ENCODE data around the gene TAF11L14. TPM values are rescaled to one million over a fixed set of nuclear protein-coding genes. Genes with fewer than 3 reads are reported as not detected.

Gene TAF11L14
- total and polyA plus RNA-seq, 2 donors (not counting 1 experiment from before 2014, with no cell fraction given) = not detected

DNA sequence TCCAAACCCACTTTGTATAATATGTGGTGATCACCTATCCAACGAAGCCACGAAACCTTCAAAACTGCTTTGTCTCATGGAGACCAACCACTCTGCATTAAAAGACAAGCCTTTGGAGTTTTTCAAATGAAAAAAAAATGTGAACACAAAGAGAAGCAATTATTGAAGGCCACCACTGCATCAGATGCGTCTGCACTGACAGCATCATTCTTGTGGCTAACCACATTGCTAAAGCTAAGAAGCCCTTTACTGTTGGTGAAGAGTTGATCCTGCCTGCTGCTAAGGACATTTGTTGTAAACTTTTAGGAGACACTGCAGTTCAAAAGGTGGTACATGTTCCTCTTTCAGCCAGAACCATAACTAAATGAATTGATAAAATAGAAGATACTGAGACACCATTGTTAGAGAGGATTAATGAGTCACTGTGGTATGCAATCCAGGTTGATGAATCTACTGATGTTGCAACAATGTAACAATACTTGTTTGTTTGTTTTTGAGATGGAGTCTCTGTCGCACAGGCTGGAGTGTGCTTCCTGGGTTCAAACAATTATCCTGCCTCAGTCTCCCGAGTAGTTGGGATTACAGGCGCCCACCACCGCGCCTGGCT lies 45.4 kb downstream of the TAF11L14 start:
- ChIA-PET CTCF (no interaction called here), POLR2A (no interaction called here)
- no peaks in the 10 kb centered on the region for H3K4me1 ChIP-seq (ENCODE audit: control insufficient read depth in 2 of 2, insufficient read depth in 2 of 2, low read length in 2 of 2)
- H3K9me3 ChIP-seq (ENCODE audit: control extremely low read depth in 1 of 3, control insufficient read depth in 2 of 3, insufficient read depth in 1 of 3, low read length in 2 of 3) = no peaks in the 10 kb centered on the region
- Mint-ChIP-seq H3K27me3 (peaks cover 4% of the 10 kb centered on the region), H3K4me1 (no peaks in the 10 kb centered on the region), H3K27ac (no peak overlapping the region), H3K9me3 (ENCODE audit: insufficient read depth) (no peaks in the 10 kb centered on the region), H3K4me3 (no peak overlapping the region)
- no peaks in the 10 kb centered on the region for H4K20me1 ChIP-seq (ENCODE audit: control insufficient read depth, insufficient read depth, low read length, poor library complexity, severe bottlenecking)
- TF ChIP-seq, protein P1, sequence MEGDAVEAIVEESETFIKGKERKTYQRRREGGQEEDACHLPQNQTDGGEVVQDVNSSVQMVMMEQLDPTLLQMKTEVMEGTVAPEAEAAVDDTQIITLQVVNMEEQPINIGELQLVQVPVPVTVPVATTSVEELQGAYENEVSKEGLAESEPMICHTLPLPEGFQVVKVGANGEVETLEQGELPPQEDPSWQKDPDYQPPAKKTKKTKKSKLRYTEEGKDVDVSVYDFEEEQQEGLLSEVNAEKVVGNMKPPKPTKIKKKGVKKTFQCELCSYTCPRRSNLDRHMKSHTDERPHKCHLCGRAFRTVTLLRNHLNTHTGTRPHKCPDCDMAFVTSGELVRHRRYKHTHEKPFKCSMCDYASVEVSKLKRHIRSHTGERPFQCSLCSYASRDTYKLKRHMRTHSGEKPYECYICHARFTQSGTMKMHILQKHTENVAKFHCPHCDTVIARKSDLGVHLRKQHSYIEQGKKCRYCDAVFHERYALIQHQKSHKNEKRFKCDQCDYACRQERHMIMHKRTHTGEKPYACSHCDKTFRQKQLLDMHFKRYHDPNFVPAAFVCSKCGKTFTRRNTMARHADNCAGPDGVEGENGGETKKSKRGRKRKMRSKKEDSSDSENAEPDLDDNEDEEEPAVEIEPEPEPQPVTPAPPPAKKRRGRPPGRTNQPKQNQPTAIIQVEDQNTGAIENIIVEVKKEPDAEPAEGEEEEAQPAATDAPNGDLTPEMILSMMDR (IDR thresholded peaks at IDR 0.05) = no peak
- no peak for TF ChIP-seq EZH2 (IDR thresholded peaks at IDR 0.05; ENCODE audit: borderline replicate concordance, insufficient read depth, low read depth, low read length, poor library complexity, severe bottlenecking)
- H3K27me3 ChIP-seq (replicated peaks in 1 of 4; ENCODE audit: control extremely low read depth in 1 of 4, control insufficient read depth in 3 of 4, insufficient read depth in 4 of 4, low read length in 3 of 4) = no peaks in the 10 kb centered on the region
- 90% methylated on average over 2 of the region's 8 CpGs for WGBS (ENCODE audit: insufficient coverage)
- no peaks in the 10 kb centered on the region for H3K36me3 ChIP-seq (replicated peaks in 1 of 2; ENCODE audit: control extremely low read depth in 1 of 2, control insufficient read depth in 1 of 2, extremely low read depth in 1 of 2, insufficient read depth in 2 of 2, low read length in 1 of 2)
- no peak overlapping the region for H3K4me3 ChIP-seq (ENCODE audit: control extremely low read depth in 1 of 5, extremely low read depth in 1 of 5, insufficient read depth in 1 of 5, low read depth in 2 of 5, low read length in 4 of 5)
- H3K27ac ChIP-seq (ENCODE audit: low read length in 2 of 2) = no peak overlapping the region
- intact Hi-C loops (cut with micrococcal nuclease) = no loop called here
- no peaks in the 10 kb centered on the region for H3K79me2 ChIP-seq (ENCODE audit: control insufficient read depth, insufficient read depth, low read length)
- no peak overlapping the region for H3K4me2 ChIP-seq (replicated peaks; ENCODE audit: low read depth, low read length, poor library complexity, severe bottlenecking)
- DNase-seq (no peak), ATAC-seq (ENCODE audit: low read depth) (no peak)
- no peak overlapping the region for H2AFZ ChIP-seq (ENCODE audit: insufficient read depth, low read depth, low read length, poor library complexity, severe bottlenecking)
- no peak overlapping the region for H3K9ac ChIP-seq (ENCODE audit: low read length)

DNA sequence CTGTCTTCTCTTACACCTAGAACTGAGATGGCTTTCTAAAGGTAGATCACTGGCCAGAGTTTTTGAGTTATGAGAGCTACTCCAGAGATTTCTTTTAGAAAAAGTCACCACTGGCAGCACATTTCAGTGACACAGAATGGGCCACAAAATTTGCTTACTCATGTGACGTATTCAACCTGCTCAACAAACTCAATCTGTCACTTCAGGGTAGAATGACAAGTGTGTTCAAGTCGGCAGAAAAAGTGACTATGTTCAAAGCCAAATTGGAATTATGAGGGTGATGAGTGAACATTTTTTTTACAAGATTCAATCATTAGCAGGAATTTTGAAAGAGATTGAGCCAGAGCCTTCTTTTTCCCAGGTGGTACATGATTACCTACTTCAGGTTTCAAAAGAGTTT lies 46.5 kb downstream of the TAF11L14 start:
- POLR2A ChIA-PET = no interaction called here
- H3K4me1 ChIP-seq (ENCODE audit: control insufficient read depth in 2 of 2, insufficient read depth in 2 of 2, low read length in 2 of 2) = no peaks in the 10 kb centered on the region
- H3K9ac ChIP-seq (ENCODE audit: low read length) = no peak overlapping the region
- no peaks in the 10 kb centered on the region for H3K36me3 ChIP-seq (replicated peaks in 1 of 2; ENCODE audit: control extremely low read depth in 1 of 2, control insufficient read depth in 1 of 2, extremely low read depth in 1 of 2, insufficient read depth in 2 of 2, low read length in 1 of 2)
- ATAC-seq (ENCODE audit: low read depth) (no peak), DNase-seq (no peak)
- no peaks in the 10 kb centered on the region for H4K20me1 ChIP-seq (ENCODE audit: control insufficient read depth, insufficient read depth, low read length, poor library complexity, severe bottlenecking)
- Mint-ChIP-seq H3K27me3 (peaks cover 4% of the 10 kb centered on the region), H3K27ac (no peak overlapping the region), H3K9me3 (ENCODE audit: insufficient read depth) (no peaks in the 10 kb centered on the region), H3K4me1 (no peaks in the 10 kb centered on the region), H3K4me3 (no peak overlapping the region)
- no peak overlapping the region for H2AFZ ChIP-seq (ENCODE audit: insufficient read depth, low read depth, low read length, poor library complexity, severe bottlenecking)
- no peaks in the 10 kb centered on the region for H3K27me3 ChIP-seq (replicated peaks in 1 of 4; ENCODE audit: control extremely low read depth in 1 of 4, control insufficient read depth in 3 of 4, insufficient read depth in 4 of 4, low read length in 3 of 4)
- no peaks in the 10 kb centered on the region for H3K79me2 ChIP-seq (ENCODE audit: control insufficient read depth, insufficient read depth, low read length)
- no peak for TF ChIP-seq EZH2 (IDR thresholded peaks at IDR 0.05; ENCODE audit: borderline replicate concordance, insufficient read depth, low read depth, low read length, poor library complexity, severe bottlenecking)
- intact Hi-C loops (cut with micrococcal nuclease) = no loop called here
- CTCF ChIA-PET = no interaction called here
- H3K4me3 ChIP-seq (ENCODE audit: control extremely low read depth in 1 of 5, extremely low read depth in 1 of 5, insufficient read depth in 1 of 5, low read depth in 2 of 5, low read length in 4 of 5) = no peak overlapping the region
- WGBS (ENCODE audit: insufficient coverage) = no CpG with 5 or more reads among the region's 2 CpGs
- no peaks in the 10 kb centered on the region for H3K9me3 ChIP-seq (ENCODE audit: control extremely low read depth in 1 of 3, control insufficient read depth in 2 of 3, insufficient read depth in 1 of 3, low read length in 2 of 3)
- no peak overlapping the region for H3K27ac ChIP-seq (ENCODE audit: low read length in 2 of 2)
- H3K4me2 ChIP-seq (replicated peaks; ENCODE audit: low read depth, low read length, poor library complexity, severe bottlenecking) = no peak overlapping the region

Small RNA genes within 50 kb of the gene (small RNA-seq; reads per million reads assigned to genes)
- not detected for gene AC233724.1 (ENCODE audit: insufficient read length, low read depth, low replicate concordance)
- gene AC233724.12 (ENCODE audit: insufficient read length, low read depth, low replicate concordance) = not detected
- not detected for gene AC233724.2 (ENCODE audit: insufficient read length, low read depth, low replicate concordance)
- not detected for gene AC233724.3 (ENCODE audit: insufficient read length, low read depth, low replicate concordance)
- not detected for gene AC233724.4 (ENCODE audit: insufficient read length, low read depth, low replicate concordance)
- gene AC233724.6 (ENCODE audit: insufficient read length, low read depth, low replicate concordance) = not detected
- not detected for gene AC233724.7 (ENCODE audit: insufficient read length, low read depth, low replicate concordance)

Other genes with a start within 250 kb of the TAF11L14 start
- gene TAF11L2, start 136.2 kb upstream of the TAF11L14 start, total RNA-seq = not detected in 2 replicates
- gene TAF11L2, start 136.2 kb upstream of the TAF11L14 start, polyA plus RNA-seq = not detected in 2 replicates
- gene TAF11L3, start 116.1 kb upstream of the TAF11L14 start, total RNA-seq = not detected in 2 replicates
- gene TAF11L3, start 116.1 kb upstream of the TAF11L14 start, polyA plus RNA-seq = not detected in 2 replicates
- gene TAF11L4, start 112.7 kb upstream of the TAF11L14 start, total RNA-seq = not detected in 2 replicates
- gene TAF11L4, start 112.7 kb upstream of the TAF11L14 start, polyA plus RNA-seq = not detected in 2 replicates
- not detected in 2 replicates for gene TAF11L5, start 109.2 kb upstream of the TAF11L14 start, total RNA-seq
- gene TAF11L5, start 109.2 kb upstream of the TAF11L14 start, polyA plus RNA-seq = not detected in 2 replicates
- gene TAF11L6, start 105.8 kb upstream of the TAF11L14 start, total RNA-seq = not detected in 2 replicates
- gene TAF11L6, start 105.8 kb upstream of the TAF11L14 start, polyA plus RNA-seq = not detected in 2 replicates
- not detected in 2 replicates for gene TAF11L7, start 48.7 kb upstream of the TAF11L14 start, total RNA-seq
- not detected in 2 replicates for gene TAF11L7, start 48.7 kb upstream of the TAF11L14 start, polyA plus RNA-seq
- not detected in 2 replicates for gene TAF11L8, start 43.5 kb upstream of the TAF11L14 start, total RNA-seq
- not detected in 2 replicates for gene TAF11L8, start 43.5 kb upstream of the TAF11L14 start, polyA plus RNA-seq
- not detected in 2 replicates for gene TAF11L9, start 40.1 kb upstream of the TAF11L14 start, total RNA-seq
- not detected in 2 replicates for gene TAF11L9, start 40.1 kb upstream of the TAF11L14 start, polyA plus RNA-seq
- gene TAF11L10, start 36.6 kb upstream of the TAF11L14 start, total RNA-seq = not detected in 2 replicates
- gene TAF11L10, start 36.6 kb upstream of the TAF11L14 start, polyA plus RNA-seq = not detected in 2 replicates
- gene TAF11L11, start 30.3 kb upstream of the TAF11L14 start, total RNA-seq = not detected in 2 replicates
- not detected in 2 replicates for gene TAF11L11, start 30.3 kb upstream of the TAF11L14 start, polyA plus RNA-seq
- not detected in 2 replicates for gene TAF11L12, start 24.1 kb upstream of the TAF11L14 start, total RNA-seq
- not detected in 2 replicates for gene TAF11L12, start 24.1 kb upstream of the TAF11L14 start, polyA plus RNA-seq
- not detected in 2 replicates for gene TAF11L13, start 2.4 kb upstream of the TAF11L14 start, total RNA-seq
- not detected in 2 replicates for gene TAF11L13, start 2.4 kb upstream of the TAF11L14 start, polyA plus RNA-seq

Data from B cell (primary cell).